Left colon (tissue), 2 donors: ENCODE data around the gene GALNT4. TPM values are rescaled to one million over a fixed set of nuclear protein-coding genes. Genes with fewer than 3 reads are reported as not detected.

Source experiments
- ATAC-seq: fragments of 200-7000 bp; cut with Tn5 transposase; one replicate; pipeline ENCODE4 v1.9.1; 2020; ENCODE audit warnings: mild to moderate bottlenecking, moderate library complexity
- DNase-seq, 2 donors: peaks; one replicate each; pipeline ENCODE4 v3.0.0-alpha.2; 2020
- intact Hi-C, 2 donors: fragments of 100-400 bp; cut with DNase I in 1 of 2; cut with micrococcal nuclease in 1 of 2; formaldehyde crosslinking; loops; one replicate each; pipeline versions ENCODE4 v1.11.2 to v1.14.0; 2022; cut with DNase I, micrococcal nuclease
- total RNA-seq, 2 donors: library from RNA; stranded (reverse); fragmentation: NEBNext Ultra II Directional; extraction: Animal tissue kit (Norgen Biotek cat#: 25700); gene quantifications; one replicate each; pipeline ENCODE4 v1.2.1, GENCODE V29; 2021
- donor health status: DM: no; HTN: no; CAD: no.
- donor health status: DM: yes; HTN: yes; CAD: no.

GALNT4 gene
- total RNA-seq, 2 donors from 2014 or later: 47.4 to 57.1 TPM

GRCh38 chr12:89474615-89475014 is 50.0 kb downstream of the GALNT4 start:
- ATAC-seq (peak; percentile 40), DNase-seq (no peak)
- intact Hi-C loops: loop anchor here (5.0 to 10.0 kb wide), 2 partner anchors 50 to 53 kb away; partner anchors contain the start of genes POC1B (in 2 of the 2) and GALNT4 (in 1 of the 2)

Other genes with a start within 250 kb of the GALNT4 start
- 10 to 100 TPM; 58.8 to 82.3 TPM for gene DUSP6, start 172.3 kb downstream of the GALNT4 start, total RNA-seq
- gene POC1B, start 1.3 kb upstream of the GALNT4 start, total RNA-seq: 10 to 100 TPM; 26.6 to 27.0 TPM
- 100 to 1,000 TPM in 1 of 2 donors, 10 to 100 TPM in 1; 57.5 to 105 TPM for gene ATP2B1, start 184.0 kb upstream of the GALNT4 start, total RNA-seq